ENCODE data around the gene INKA1.

DNA sequence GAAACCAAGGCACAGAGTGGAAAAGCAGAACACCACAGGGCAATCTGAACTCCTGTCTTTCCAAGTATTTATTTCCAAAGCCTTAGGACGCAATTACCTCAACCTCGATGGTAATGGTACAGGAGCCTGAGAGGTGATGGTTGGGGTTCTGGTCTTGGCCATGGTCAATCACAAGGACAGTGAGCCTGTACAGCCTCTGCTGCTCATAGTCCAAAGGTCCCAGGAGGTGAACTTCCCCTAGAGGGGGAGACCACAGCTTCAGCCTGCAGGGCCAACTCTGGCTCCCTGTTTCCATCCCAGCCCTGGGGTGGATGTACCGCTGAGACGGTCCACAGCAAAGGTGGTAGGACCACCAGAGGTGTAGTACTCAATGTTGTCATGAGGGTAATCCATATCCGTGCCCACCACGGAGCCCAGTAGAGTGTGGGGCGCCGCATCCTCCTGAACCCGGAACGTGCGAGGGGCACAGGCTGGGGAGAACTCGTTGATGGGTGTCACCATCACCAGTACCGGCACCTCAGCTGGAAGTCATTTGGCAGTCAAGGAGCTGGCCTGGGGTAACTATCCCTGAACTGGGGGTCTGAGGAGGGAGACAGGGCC lies 9.5 kb upstream of the INKA1 start:
- TF ChIP-seq EZH2 (IDR thresholded peaks at IDR 0.05; ENCODE audit: low read length, unreplicated experiment) = no peak
- TF ChIP-seq, protein P1, sequence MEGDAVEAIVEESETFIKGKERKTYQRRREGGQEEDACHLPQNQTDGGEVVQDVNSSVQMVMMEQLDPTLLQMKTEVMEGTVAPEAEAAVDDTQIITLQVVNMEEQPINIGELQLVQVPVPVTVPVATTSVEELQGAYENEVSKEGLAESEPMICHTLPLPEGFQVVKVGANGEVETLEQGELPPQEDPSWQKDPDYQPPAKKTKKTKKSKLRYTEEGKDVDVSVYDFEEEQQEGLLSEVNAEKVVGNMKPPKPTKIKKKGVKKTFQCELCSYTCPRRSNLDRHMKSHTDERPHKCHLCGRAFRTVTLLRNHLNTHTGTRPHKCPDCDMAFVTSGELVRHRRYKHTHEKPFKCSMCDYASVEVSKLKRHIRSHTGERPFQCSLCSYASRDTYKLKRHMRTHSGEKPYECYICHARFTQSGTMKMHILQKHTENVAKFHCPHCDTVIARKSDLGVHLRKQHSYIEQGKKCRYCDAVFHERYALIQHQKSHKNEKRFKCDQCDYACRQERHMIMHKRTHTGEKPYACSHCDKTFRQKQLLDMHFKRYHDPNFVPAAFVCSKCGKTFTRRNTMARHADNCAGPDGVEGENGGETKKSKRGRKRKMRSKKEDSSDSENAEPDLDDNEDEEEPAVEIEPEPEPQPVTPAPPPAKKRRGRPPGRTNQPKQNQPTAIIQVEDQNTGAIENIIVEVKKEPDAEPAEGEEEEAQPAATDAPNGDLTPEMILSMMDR (conservative IDR thresholded peaks at IDR 0.05; ENCODE audit: low read depth, low read length) = no peak

Measured in PC-3 (cell line).